Smooth muscle cell (in vitro differentiated cells): ENCODE measurements around the gene FUNDC2. TPM values are rescaled to one million over a fixed set of nuclear protein-coding genes. Genes with fewer than 3 reads are reported as not detected.
A peak's percentile ranks its signal among the peaks of the same experiment; 100 is the strongest.

Source experiments
- DNase-seq: peaks from one replicate; lab custom pipeline; 2025; ENCODE audit not compliant: unreplicated experiment; lab: John Stamatoyannopoulos, UW
- H2AFZ ChIP-seq: fragments of 200-600 bp; sonication (generic); 2 replicates; pipeline ENCODE4 v1.6.0; 2016; ENCODE audit warnings: antibody characterized with exemption, low read depth, mild to moderate bottlenecking
- H3F3A ChIP-seq: fragments of 200-600 bp; sonication (generic); 2 replicates; pipeline ENCODE4 v1.6.0; 2017; ENCODE audit warnings: antibody characterized with exemption, low read depth
- H3K27ac ChIP-seq: fragments of 200-600 bp; sonication (generic); 2 replicates; pipeline ENCODE4 v1.5.1; 2016; ENCODE audit warnings: low read depth, mild to moderate bottlenecking
- H3K27me3 ChIP-seq: fragments of 200-600 bp; sonication (generic); 2 replicates; pipeline ENCODE4 v1.6.1; 2016; ENCODE audit warnings: low read depth, mild to moderate bottlenecking
- H3K36me3 ChIP-seq: fragments of 200-600 bp; sonication (generic); 2 replicates; pipeline ENCODE4 v1.5.1; 2016; ENCODE audit warnings: low read depth
- H3K4me1 ChIP-seq: fragments of 200-600 bp; sonication (generic); 2 replicates; pipeline ENCODE4 v1.5.1; 2016; ENCODE audit warnings: low read depth
- H3K4me2 ChIP-seq: fragments of 200-600 bp; sonication (generic); 2 replicates; pipeline ENCODE4 v1.6.0; 2016; ENCODE audit warnings: mild to moderate bottlenecking
- H3K4me3 ChIP-seq: fragments of 200-600 bp; sonication (generic); 2 replicates; pipeline ENCODE4 v1.5.1; 2016; ENCODE audit warnings: mild to moderate bottlenecking
- H3K79me2 ChIP-seq: fragments of 200-600 bp; sonication (generic); 2 replicates; pipeline ENCODE4 v1.6.0; 2016; ENCODE audit warnings: low read depth, mild to moderate bottlenecking
- H3K9ac ChIP-seq: fragments of 200-600 bp; sonication (generic); 2 replicates; pipeline ENCODE4 v1.6.0; 2016; ENCODE audit warnings: low read depth
- H3K9me3 ChIP-seq: fragments of 200-600 bp; sonication (generic); replicated peaks from 2 replicates; pipeline ENCODE4 v1.5.1; 2016; ENCODE audit warnings: low read depth
- H4K20me1 ChIP-seq: fragments of 200-600 bp; sonication (generic); 2 replicates; pipeline ENCODE4 v1.6.0; 2016; ENCODE audit warnings: low read depth
- WGBS: methylation state at CpG from one replicate; pipeline ENCODE4 v1.1.7; 2016; ENCODE audit warnings: low lambda C conversion rate; 5-methylcytosine and 5-hydroxymethylcytosine counted together
- polyA plus RNA-seq: library from polyadenylated mRNA; unstranded; fragments of >200 nt; fragmentation: Nextera tagmentation; extraction: Ambion mirVana; gene quantifications from 2 replicates; pipeline ENCODE4 v1.2.1, GENCODE V29; 2016
- total RNA-seq: library from RNA; depleted of rRNA; stranded (reverse); fragments of >200 nt; gene quantifications from 2 replicates; pipeline ENCODE4 v1.2.3, GENCODE V29; 2014
- TF ChIP-seq, protein P1 (sequence below): fragments of 200-600 bp; sonication (generic); IDR thresholded peaks from 2 replicates; pipeline ENCODE4 v1.5.1; 2017; ENCODE audit warnings: borderline replicate concordance, mild to moderate bottlenecking, antibody characterized with exemption; ENCODE audit not compliant: insufficient read depth, poor library complexity, severe bottlenecking

FUNDC2 gene
- total and polyA plus RNA-seq, 2 experiments from 2014 or later = 38.3 to 98.2 TPM

DNA sequence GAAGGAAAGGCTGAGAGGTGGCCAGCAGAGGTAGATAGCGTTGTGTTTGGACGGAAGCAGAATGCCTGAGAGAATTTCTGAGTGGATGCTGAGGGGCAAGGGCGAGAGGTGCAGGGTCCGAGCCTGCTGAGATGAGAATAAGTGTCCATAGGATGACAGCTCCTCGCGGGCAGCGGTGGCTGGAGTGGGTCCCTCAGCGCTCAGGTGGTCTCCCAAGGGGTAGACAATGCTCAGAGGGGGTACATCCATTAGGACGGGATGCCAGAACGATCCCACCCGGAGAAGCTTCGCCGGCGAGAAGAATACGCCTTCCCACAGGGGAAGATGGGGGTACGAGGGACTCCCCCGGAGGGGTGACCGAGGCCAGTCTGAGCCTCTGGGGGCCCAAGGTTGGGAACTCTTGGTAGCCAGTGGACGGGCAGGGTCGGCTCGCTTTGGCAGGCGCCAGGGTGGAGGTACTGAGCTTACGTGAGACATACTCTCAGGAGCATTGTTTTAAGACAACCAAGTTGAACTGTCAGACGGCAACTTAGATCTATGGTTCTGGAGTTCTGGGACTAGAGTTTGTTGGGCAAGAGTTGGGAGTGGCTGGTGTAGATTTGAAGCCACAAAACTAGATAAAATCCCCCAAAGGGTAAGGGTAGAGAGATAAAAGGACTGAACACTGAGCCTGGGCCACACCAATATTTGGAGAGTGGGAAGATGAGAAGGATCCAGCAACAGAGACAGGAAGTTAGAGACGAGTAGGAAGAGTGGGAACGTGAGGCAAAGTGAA, 60.5 kb downstream of the FUNDC2 start:
- 89% methylated on average over 25 of the region's 26 CpGs for WGBS
- H3K4me3 ChIP-seq = no peak overlapping the region
- no peak overlapping the region for H3K9ac ChIP-seq

DNA sequence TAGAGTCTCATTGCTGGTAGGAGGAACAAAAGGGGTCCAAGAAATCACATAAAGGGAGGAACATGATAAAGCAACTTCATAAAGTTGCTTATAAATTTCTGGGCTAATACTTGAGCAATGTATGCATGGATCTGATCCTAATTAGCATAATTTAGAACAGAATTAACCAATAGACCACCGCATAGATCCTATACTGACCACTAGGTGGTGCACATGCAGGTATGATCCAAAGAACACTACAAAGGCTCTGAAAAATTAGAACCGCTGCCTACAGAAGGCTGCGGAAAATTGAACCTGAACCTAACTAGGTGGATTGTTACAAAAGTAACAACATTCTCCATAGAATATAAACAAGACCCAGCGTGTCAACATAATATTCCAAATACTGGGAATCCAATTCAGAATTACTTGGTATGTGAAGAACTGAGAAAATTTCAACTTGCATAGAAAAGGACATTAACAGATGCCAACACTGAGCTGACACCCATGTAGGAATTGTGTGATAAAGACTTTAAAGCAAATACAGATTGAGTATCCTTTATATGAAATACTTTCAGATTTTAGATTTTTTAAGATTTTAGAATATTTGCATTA, 67.9 kb downstream of the FUNDC2 start:
- H3F3A ChIP-seq = no peaks in the 10 kb centered on the region
- WGBS = 56% methylated on average over 4 of the region's 4 CpGs
- H3K27ac ChIP-seq = no peak overlapping the region
- no peaks in the 10 kb centered on the region for H3K27me3 ChIP-seq
- no peaks in the 10 kb centered on the region for H3K9me3 ChIP-seq
- H3K36me3 ChIP-seq = no peaks in the 10 kb centered on the region
- no peak overlapping the region for H3K4me3 ChIP-seq
- no peak for DNase-seq
- H3K4me1 ChIP-seq = no peaks in the 10 kb centered on the region
- H3K4me2 ChIP-seq = no peak overlapping the region
- H4K20me1 ChIP-seq = no peaks in the 10 kb centered on the region
- no peak overlapping the region for H3K9ac ChIP-seq
- TF ChIP-seq, protein P1, sequence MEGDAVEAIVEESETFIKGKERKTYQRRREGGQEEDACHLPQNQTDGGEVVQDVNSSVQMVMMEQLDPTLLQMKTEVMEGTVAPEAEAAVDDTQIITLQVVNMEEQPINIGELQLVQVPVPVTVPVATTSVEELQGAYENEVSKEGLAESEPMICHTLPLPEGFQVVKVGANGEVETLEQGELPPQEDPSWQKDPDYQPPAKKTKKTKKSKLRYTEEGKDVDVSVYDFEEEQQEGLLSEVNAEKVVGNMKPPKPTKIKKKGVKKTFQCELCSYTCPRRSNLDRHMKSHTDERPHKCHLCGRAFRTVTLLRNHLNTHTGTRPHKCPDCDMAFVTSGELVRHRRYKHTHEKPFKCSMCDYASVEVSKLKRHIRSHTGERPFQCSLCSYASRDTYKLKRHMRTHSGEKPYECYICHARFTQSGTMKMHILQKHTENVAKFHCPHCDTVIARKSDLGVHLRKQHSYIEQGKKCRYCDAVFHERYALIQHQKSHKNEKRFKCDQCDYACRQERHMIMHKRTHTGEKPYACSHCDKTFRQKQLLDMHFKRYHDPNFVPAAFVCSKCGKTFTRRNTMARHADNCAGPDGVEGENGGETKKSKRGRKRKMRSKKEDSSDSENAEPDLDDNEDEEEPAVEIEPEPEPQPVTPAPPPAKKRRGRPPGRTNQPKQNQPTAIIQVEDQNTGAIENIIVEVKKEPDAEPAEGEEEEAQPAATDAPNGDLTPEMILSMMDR = peak; percentile 52
- no peaks in the 10 kb centered on the region for H3K79me2 ChIP-seq
- H2AFZ ChIP-seq = no peak overlapping the region

More for the DNA sequence above, 60.5 kb downstream of the FUNDC2 start:
- no peaks in the 10 kb centered on the region for H3F3A ChIP-seq
- no peak overlapping the region for H2AFZ ChIP-seq
- TF ChIP-seq, protein P1 = no peak
- H3K4me2 ChIP-seq = no peak overlapping the region
- H3K4me1 ChIP-seq = no peaks in the 10 kb centered on the region
- DNase-seq = no peak
- H3K9me3 ChIP-seq = no peaks in the 10 kb centered on the region
- no peak overlapping the region for H3K27ac ChIP-seq
- no peaks in the 10 kb centered on the region for H3K79me2 ChIP-seq
- no peaks in the 10 kb centered on the region for H4K20me1 ChIP-seq
- H3K27me3 ChIP-seq = no peaks in the 10 kb centered on the region
- no peaks in the 10 kb centered on the region for H3K36me3 ChIP-seq

DNA sequence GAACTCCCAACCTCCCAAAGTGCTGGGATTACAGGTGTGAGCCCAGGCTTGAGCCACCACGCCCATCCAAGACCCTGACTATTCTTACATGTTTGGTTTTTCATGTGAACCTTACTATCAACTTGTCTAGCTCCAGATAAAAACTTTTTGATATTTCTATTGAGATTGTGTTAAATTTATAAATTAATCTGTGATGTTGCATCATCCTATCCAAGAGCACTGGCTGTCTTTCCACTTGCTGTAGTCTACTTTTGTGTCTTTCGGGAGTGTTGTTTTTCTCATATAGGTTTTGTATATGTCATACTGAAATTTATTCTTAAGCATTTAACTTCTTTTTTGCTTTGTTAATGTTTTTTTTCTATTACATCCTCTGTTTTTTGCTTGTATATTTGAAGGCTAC, 79.3 kb downstream of the FUNDC2 start:
- Histone ChIP-seq H2AFZ (no peak overlapping the region), H3K27ac (no peak overlapping the region), H3K4me2 (no peak overlapping the region), H3K9ac (no peak overlapping the region), H3K79me2 (no peaks in the 10 kb centered on the region), H3F3A (no peaks in the 10 kb centered on the region), H4K20me1 (no peaks in the 10 kb centered on the region), H3K27me3 (no peaks in the 10 kb centered on the region), H3K4me1 (no peaks in the 10 kb centered on the region), H3K4me3 (no peak overlapping the region), H3K9me3 (peaks cover 3% of the 10 kb centered on the region), H3K36me3 (peaks cover 4% of the 10 kb centered on the region)
- WGBS = 65% methylated on average over 2 of the region's 2 CpGs
- no peak for DNase-seq
- TF ChIP-seq, protein P1 = no peak
